Hypothalamus (tissue), 51 donors: ENCODE measurements around the gene GLMP.

ENCODE experiments used
- DNase-seq, 51 donors: peaks; one replicate each; lab custom pipeline; 2025; lab: John Stamatoyannopoulos, UW

GLMP gene

GRCh38 chr1:156291226-156292061, 4.0 kb downstream of the GLMP start:
- peak; percentile 15 to 86 (median 68) for DNase-seq

GRCh38 chr1:156289857-156290256, 5.6 kb downstream of the GLMP start:
- DNase-seq: no peak

- no peak for DNase-seq
These were observed 9.4 kb downstream of the GLMP start for GRCh38 chr1:156286061-156286460.

GRCh38 chr1:156285437-156285836, 10.0 kb downstream of the GLMP start:
- no peak for DNase-seq

GRCh38 chr1:156284757-156285156, 10.7 kb downstream of the GLMP start:
- DNase-seq: no peak

- DNase-seq: no peak
These were observed 11.4 kb downstream of the GLMP start, which contains the start of gene TMEM79 for GRCh38 chr1:156284112-156284511. TSS of gene TMEM79 (plus strand) at chr1:156284325. CDS start at chr1:156285227, 902 bp downstream.

GRCh38 chr1:156283521-156283920, 12.0 kb downstream of the GLMP start:
- no peak for DNase-seq

GRCh38 chr1:156282479-156283222, 12.8 kb downstream of the GLMP start, which contains the start of gene SMG5:
TSS of gene SMG5 (minus strand) at chr1:156282825. CDS start at chr1:156282680, 145 bp downstream.
- DNase-seq: peak; percentile 43 to 97 (median 90)

GRCh38 chr1:156281693-156282478, 13.6 kb downstream of the GLMP start:
- peak in 5 of 51 donors; percentile 15 to 47 (median 24) for DNase-seq

GRCh38 chr1:156281281-156281680, 14.2 kb downstream of the GLMP start:
- peak in 1 of 51 donors; percentile 70 for DNase-seq

GRCh38 chr1:156279837-156280236, 15.6 kb downstream of the GLMP start:
- DNase-seq: no peak

GRCh38 chr1:156276966-156277381, 18.5 kb downstream of the GLMP start:
- no peak for DNase-seq

GRCh38 chr1:156276532-156276931, 18.9 kb downstream of the GLMP start:
- no peak for DNase-seq

- no peak for DNase-seq
These were observed 25.2 kb downstream of the GLMP start for GRCh38 chr1:156270314-156270713.

- DNase-seq: no peak
These were observed 27.1 kb downstream of the GLMP start for GRCh38 chr1:156268336-156268735.

- DNase-seq: no peak
These were observed 29.4 kb downstream of the GLMP start for GRCh38 chr1:156266051-156266450.

GRCh38 chr1:156263288-156263655, 32.2 kb downstream of the GLMP start:
- no peak for DNase-seq

GRCh38 chr1:156262461-156263287, 32.8 kb downstream of the GLMP start:
- DNase-seq: peak in 1 of 51 donors; percentile 22

GRCh38 chr1:156260896-156261295, 34.6 kb downstream of the GLMP start:
- peak in 19 of 51 donors; percentile 25 to 72 (median 53) for DNase-seq

- peak in 24 of 51 donors; percentile 27 to 73 (median 50) for DNase-seq
These were observed 35.7 kb downstream of the GLMP start for GRCh38 chr1:156259805-156260204.
